HEK293 (cell line): ENCODE data around the gene PYCR2.
A peak's percentile ranks its signal among the peaks of the same experiment; 100 is the strongest.

ENCODE experiments used
- CTCF ChIA-PET: fragments of 350-600 bp; formaldehyde crosslinking; extraction: SDS; loops from one replicate; lab custom pipeline; 2021; ENCODE audit warnings: antibody characterized with exemption; lab: Yijun Ruan, JAX
- POLR2A ChIA-PET: fragments of 300-600 bp; formaldehyde crosslinking; extraction: SDS; loops from one replicate; lab custom pipeline; 2020; ENCODE audit warnings: antibody characterized with exemption, inconsistent platforms; lab: Yijun Ruan, JAX
- H3K27ac ChIP-seq: fragments of 200-500 bp; sonication (Bioruptor generic); 2 replicates; pipeline ENCODE4 v1.5.1; 2014; ENCODE audit warnings: low read depth, low read length, control low read depth, inconsistent platforms; ENCODE audit errors: extremely low read depth
- H3K36me3 ChIP-seq, 2 experiments: fragments of 200-500 bp in 1 of 2; sonication (Bioruptor generic) in 1 of 2; 1 replicate in 1 of 2; 2 replicates in 1 of 2; pipeline ENCODE4 v1.5.1; 2014 to 2017; ENCODE audit warnings: inconsistent platforms in 2 of 2, low read length in 2 of 2; ENCODE audit not compliant: control insufficient read depth in 2 of 2, insufficient read depth in 1 of 2
- H3K4me1 ChIP-seq: fragments of 200-500 bp; sonication (Bioruptor generic); 2 replicates; pipeline ENCODE4 v1.5.1; 2014; ENCODE audit warnings: mild to moderate bottlenecking, low read length, inconsistent platforms; ENCODE audit not compliant: control insufficient read depth, insufficient read depth
- H3K4me3 ChIP-seq: 2 replicates; pipeline ENCODE4 v1.5.1; 2011; ENCODE audit warnings: low read depth, mild to moderate bottlenecking, control low read depth, low read length, moderate library complexity
- H3K9me3 ChIP-seq: fragments of 200-500 bp; sonication (Bioruptor generic); 2 replicates; pipeline ENCODE4 v1.5.1; 2014; ENCODE audit warnings: low read depth, low read length, inconsistent platforms; ENCODE audit not compliant: control insufficient read depth, insufficient read depth
- ZBTB17 ChIP-seq: fragments of 450-650 bp; formaldehyde crosslinking; IDR thresholded peaks from 2 replicates; pipeline ENCODE4 v1.5.1; 2016; ENCODE audit warnings: missing biosample characterization, missing genetic modification characterization
- ZNF121 ChIP-seq: fragments of 450-650 bp; formaldehyde crosslinking; IDR thresholded peaks from 2 replicates; pipeline ENCODE4 v1.5.1; 2016; ENCODE audit warnings: missing biosample characterization, missing genetic modification characterization
- ZNF24 ChIP-seq: fragments of 450-650 bp; formaldehyde crosslinking; IDR thresholded peaks from 2 replicates; pipeline ENCODE4 v1.5.1; 2016; ENCODE audit warnings: missing biosample characterization, missing genetic modification characterization
- ZNF426 ChIP-seq: fragments of 450-650 bp; formaldehyde crosslinking; IDR thresholded peaks from 2 replicates; pipeline ENCODE4 v1.5.1; 2017; ENCODE audit warnings: missing biosample characterization, missing genetic modification characterization, mild to moderate bottlenecking, inconsistent platforms, moderate library complexity
- ZNF560 ChIP-seq: fragments of 450-650 bp; formaldehyde crosslinking; IDR thresholded peaks from 2 replicates; pipeline ENCODE4 v1.5.1; 2017; ENCODE audit warnings: missing biosample characterization, missing genetic modification characterization, borderline replicate concordance
- ZNF658 ChIP-seq: fragments of 450-650 bp; formaldehyde crosslinking; IDR thresholded peaks from 2 replicates; pipeline ENCODE4; 2016; ENCODE audit warnings: missing biosample characterization, missing genetic modification characterization
- ZNF768 ChIP-seq: fragments of 450-650 bp; formaldehyde crosslinking; IDR thresholded peaks from 2 replicates; pipeline ENCODE4 v1.5.1; 2018; ENCODE audit warnings: missing biosample characterization, mild to moderate bottlenecking, missing genetic modification characterization
- TF ChIP-seq, protein P1 (sequence below): fragments of 450-650 bp; formaldehyde crosslinking; IDR thresholded peaks from 2 replicates; pipeline ENCODE4; 2016; ENCODE audit warnings: missing biosample characterization, missing genetic modification characterization
- TF ChIP-seq, protein P2 (sequence below): fragments of 450-650 bp; formaldehyde crosslinking; IDR thresholded peaks from 2 replicates; pipeline ENCODE4 v1.5.1; 2016; ENCODE audit warnings: missing biosample characterization, missing genetic modification characterization
- TF ChIP-seq, protein P3 (sequence below): fragments of 450-650 bp; formaldehyde crosslinking; IDR thresholded peaks from 2 replicates; pipeline ENCODE4 v1.5.1; 2016; ENCODE audit warnings: missing biosample characterization, missing genetic modification characterization
- TF ChIP-seq, protein P4 (sequence below): fragments of 450-650 bp; formaldehyde crosslinking; IDR thresholded peaks from 2 replicates; pipeline ENCODE4 v1.5.1; 2017; ENCODE audit warnings: missing biosample characterization, missing genetic modification characterization
- TF ChIP-seq, protein P5 (sequence below): IDR thresholded peaks from 2 replicates; pipeline ENCODE4 v1.6.1; 2011; ENCODE audit warnings: mild to moderate bottlenecking, low read depth, low read length, borderline replicate concordance
- TF ChIP-seq, protein P6 (sequence below): fragments of 450-650 bp; formaldehyde crosslinking; IDR thresholded peaks from 2 replicates; pipeline ENCODE4 v1.5.1; 2016; ENCODE audit warnings: missing biosample characterization, missing genetic modification characterization

PYCR2 gene

DNA sequence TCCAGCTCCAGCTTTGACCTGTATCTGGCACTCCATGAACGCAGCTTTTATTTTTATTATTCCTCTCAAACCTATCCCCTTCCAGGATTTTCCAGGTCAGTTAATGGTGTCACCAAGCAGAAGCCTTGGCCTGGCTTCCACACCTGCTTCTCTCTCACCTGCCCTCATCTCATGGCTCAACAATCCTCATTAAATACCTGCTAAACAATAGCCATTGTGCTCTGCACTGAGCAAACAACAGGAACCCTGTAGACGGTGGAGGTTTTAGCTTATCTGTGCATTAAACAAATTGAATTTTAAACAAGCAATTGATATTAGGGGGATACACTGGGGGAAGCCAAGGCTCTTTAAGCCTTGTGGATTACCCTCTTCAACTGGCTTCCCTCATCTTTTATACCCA, 15.3 kb downstream of the PYCR2 start (continued):
- TF ChIP-seq, protein P1, sequence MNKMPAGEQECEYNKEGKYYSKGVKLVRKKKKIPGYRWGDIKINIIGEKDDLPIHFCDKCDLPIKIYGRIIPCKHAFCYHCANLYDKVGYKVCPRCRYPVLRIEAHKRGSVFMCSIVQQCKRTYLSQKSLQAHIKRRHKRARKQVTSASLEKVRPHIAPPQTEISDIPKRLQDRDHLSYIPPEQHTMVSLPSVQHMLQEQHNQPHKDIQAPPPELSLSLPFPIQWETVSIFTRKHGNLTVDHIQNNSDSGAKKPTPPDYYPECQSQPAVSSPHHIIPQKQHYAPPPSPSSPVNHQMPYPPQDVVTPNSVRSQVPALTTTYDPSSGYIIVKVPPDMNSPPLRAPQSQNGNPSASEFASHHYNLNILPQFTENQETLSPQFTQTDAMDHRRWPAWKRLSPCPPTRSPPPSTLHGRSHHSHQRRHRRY (tag by site-specific recombination): no peak
- TF ChIP-seq ZNF768: no peak
- TF ChIP-seq ZNF426 (tag by site-specific recombination): no peak
- TF ChIP-seq, protein P2, sequence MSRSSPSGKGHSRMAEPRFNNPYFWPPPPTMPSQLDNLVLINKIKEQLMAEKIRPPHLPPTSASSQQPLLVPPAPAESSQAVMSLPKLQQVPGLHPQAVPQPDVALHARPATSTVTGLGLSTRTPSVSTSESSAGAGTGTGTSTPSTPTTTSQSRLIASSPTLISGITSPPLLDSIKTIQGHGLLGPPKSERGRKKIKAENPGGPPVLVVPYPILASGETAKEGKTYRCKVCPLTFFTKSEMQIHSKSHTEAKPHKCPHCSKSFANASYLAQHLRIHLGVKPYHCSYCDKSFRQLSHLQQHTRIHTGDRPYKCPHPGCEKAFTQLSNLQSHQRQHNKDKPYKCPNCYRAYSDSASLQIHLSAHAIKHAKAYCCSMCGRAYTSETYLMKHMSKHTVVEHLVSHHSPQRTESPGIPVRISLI (tag by site-specific recombination): no peak

DNA sequence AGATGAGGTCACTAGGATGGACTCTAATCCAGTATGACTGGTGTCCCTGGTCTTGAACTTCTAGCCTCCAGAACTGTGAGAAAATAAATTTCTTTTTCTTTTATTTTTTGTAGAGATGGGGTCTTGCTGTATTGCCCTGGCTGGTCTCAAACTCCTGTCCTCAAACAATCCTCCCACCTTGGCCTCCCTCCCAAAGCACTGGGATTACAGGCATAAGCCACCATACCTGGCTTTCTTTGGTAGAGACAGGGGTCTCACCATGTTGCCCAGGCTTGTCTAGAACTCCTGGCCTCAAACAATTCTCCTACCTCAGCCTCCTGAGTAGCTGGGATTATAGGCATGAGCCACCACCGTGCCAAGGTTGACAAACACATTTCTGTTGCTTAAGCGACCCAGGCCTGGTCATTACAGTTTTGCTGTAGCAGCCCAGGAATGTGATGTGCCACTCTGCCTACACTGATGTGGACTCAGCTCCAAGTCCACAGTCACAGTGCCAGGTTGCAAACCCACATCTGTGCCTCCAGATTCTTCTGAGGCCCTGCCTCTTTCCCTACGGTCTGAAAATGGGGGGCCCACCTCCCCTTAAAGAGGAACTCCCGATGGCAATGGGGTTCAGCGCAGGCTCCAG, 15.9 kb downstream of the PYCR2 start:
- H3K4me3 ChIP-seq: no peak overlapping the region
- H3K36me3 ChIP-seq: no peaks in the 10 kb centered on the region
- no peaks in the 10 kb centered on the region for H3K9me3 ChIP-seq
- POLR2A ChIA-PET: interaction anchor here (0.8 kb wide), 1 partner anchor 16 kb away, joined by 3 read pairs; the partner anchor contains the start of gene PYCR2
- H3K27ac ChIP-seq: no peak overlapping the region
- no peaks in the 10 kb centered on the region for H3K4me1 ChIP-seq
- TF ChIP-seq, protein P3, sequence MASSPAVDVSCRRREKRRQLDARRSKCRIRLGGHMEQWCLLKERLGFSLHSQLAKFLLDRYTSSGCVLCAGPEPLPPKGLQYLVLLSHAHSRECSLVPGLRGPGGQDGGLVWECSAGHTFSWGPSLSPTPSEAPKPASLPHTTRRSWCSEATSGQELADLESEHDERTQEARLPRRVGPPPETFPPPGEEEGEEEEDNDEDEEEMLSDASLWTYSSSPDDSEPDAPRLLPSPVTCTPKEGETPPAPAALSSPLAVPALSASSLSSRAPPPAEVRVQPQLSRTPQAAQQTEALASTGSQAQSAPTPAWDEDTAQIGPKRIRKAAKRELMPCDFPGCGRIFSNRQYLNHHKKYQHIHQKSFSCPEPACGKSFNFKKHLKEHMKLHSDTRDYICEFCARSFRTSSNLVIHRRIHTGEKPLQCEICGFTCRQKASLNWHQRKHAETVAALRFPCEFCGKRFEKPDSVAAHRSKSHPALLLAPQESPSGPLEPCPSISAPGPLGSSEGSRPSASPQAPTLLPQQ: peak; percentile 60; the same call in 1 of the 2 replicates
- TF ChIP-seq ZNF121 (tag by site-specific recombination) (peak; percentile 97), ZBTB17 (tag by site-specific recombination) (no peak)
- CTCF ChIA-PET: interaction anchor here (0.5 to 9.1 kb wide), 8 partner anchors 12 to 438 kb away, joined by 3 to 84 read pairs (median 4); partner anchors contain the start of genes EPHX1 and TMEM63A

DNA sequence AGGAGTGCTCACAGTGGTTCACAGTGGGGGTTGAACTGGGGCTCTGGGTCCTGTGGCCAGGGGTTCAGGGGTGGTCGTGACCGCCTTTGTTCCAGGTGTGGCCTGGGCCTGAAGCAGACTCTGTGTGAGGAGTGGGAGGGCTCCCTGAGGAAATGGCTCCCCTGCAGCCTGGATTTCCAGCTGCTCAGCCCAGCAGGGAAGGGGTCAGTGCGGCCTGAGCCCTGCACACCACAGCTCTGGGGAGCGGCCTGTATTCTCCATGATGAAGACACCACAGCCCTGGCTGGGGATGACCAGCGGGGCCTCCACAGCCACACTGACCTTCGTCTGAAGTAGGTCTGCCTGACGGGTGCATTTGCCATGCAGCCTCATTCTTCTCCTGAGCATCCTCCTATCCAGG, 16.7 kb downstream of the PYCR2 start:
- POLR2A ChIA-PET: no interaction called here

DNA sequence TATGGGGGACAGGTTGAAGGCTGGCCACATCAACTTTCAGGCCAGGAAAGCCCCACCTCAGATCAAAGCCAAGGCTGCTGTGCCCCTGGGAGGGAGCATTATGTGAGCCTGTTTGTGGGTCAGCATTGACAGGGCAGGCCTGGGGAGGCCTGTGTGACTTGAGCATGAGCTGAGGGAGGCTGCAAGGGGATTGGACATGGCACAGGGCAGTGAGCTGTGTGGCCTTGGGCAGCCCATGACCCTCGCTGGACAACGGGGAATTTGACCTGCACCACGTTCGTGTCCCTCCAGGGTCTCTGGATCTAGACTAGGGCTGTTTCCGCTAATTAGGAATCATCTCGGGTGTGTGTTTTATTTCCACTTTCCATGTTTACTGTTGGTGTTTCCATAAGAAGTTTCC, 17.6 kb downstream of the PYCR2 start:
- Histone ChIP-seq H3K4me1 (no peaks in the 10 kb centered on the region), H3K4me3 (no peak overlapping the region), H3K9me3 (no peaks in the 10 kb centered on the region), H3K27ac (no peak overlapping the region), H3K36me3 (no peaks in the 10 kb centered on the region)
- ChIA-PET CTCF (interaction anchor here (0.7 to 2.9 kb wide), 5 partner anchors 9 to 432 kb away, joined by 3 to 18 read pairs (median 3); no protein-coding TSS in a partner anchor), POLR2A (interaction anchor here (0.6 to 1.1 kb wide), 2 partner anchors 18 to 72 kb away, joined by 3 read pairs; partner anchors contain the start of gene PYCR2)
- TF ChIP-seq, protein P4, sequence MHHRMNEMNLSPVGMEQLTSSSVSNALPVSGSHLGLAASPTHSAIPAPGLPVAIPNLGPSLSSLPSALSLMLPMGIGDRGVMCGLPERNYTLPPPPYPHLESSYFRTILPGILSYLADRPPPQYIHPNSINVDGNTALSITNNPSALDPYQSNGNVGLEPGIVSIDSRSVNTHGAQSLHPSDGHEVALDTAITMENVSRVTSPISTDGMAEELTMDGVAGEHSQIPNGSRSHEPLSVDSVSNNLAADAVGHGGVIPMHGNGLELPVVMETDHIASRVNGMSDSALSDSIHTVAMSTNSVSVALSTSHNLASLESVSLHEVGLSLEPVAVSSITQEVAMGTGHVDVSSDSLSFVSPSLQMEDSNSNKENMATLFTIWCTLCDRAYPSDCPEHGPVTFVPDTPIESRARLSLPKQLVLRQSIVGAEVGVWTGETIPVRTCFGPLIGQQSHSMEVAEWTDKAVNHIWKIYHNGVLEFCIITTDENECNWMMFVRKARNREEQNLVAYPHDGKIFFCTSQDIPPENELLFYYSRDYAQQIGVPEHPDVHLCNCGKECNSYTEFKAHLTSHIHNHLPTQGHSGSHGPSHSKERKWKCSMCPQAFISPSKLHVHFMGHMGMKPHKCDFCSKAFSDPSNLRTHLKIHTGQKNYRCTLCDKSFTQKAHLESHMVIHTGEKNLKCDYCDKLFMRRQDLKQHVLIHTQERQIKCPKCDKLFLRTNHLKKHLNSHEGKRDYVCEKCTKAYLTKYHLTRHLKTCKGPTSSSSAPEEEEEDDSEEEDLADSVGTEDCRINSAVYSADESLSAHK (tag by site-specific recombination): no peak
- TF ChIP-seq, protein P5, sequence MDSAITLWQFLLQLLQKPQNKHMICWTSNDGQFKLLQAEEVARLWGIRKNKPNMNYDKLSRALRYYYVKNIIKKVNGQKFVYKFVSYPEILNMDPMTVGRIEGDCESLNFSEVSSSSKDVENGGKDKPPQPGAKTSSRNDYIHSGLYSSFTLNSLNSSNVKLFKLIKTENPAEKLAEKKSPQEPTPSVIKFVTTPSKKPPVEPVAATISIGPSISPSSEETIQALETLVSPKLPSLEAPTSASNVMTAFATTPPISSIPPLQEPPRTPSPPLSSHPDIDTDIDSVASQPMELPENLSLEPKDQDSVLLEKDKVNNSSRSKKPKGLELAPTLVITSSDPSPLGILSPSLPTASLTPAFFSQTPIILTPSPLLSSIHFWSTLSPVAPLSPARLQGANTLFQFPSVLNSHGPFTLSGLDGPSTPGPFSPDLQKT: no peak

More for the DNA sequence above, 16.7 kb downstream of the PYCR2 start:
- TF ChIP-seq ZNF658 (tag by site-specific recombination): no peak
- no peak for TF ChIP-seq ZNF560 (tag by site-specific recombination)
- TF ChIP-seq ZNF24 (tag by site-specific recombination): no peak
- TF ChIP-seq, protein P6, sequence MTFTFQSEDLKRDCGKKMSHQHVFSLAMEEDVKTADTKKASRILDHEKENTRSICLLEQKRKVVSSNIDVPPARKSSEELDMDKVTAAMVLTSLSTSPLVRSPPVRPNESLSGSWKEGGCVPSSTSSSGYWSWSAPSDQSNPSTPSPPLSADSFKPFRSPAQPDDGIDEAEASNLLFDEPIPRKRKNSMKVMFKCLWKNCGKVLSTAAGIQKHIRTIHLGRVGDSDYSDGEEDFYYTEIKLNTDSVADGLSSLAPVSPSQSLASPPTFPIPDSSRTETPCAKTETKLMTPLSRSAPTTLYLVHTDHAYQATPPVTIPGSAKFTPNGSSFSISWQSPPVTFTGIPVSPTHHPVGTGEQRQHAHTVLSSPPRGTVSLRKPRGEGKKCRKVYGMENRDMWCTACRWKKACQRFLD: no peak
- no peaks in the 10 kb centered on the region for H3K9me3 ChIP-seq
- no peaks in the 10 kb centered on the region for H3K4me1 ChIP-seq
- no peak overlapping the region for H3K4me3 ChIP-seq
- CTCF ChIA-PET: interaction anchor here (2.9 kb wide), 1 partner anchor 433 kb away, joined by 18 read pairs; no protein-coding TSS in a partner anchor
- H3K27ac ChIP-seq: no peak overlapping the region
- H3K36me3 ChIP-seq: no peaks in the 10 kb centered on the region
